ENCODE results near the gene GAGE2A. TPM values are rescaled to one million over a fixed set of nuclear protein-coding genes. Genes with fewer than 3 reads are reported as not detected.

GAGE2A gene
- total RNA-seq, 1 donor from 2014 or later = not detected

Other genes starting within 250 kb of the GAGE2A start
- not detected for gene GAGE12C, start 57.3 kb upstream of the GAGE2A start, total RNA-seq
- gene GAGE12D, start 47.8 kb upstream of the GAGE2A start, total RNA-seq = not detected
- gene GAGE12E, start 38.2 kb upstream of the GAGE2A start, total RNA-seq = not detected
- not detected for gene GAGE12F, start 28.7 kb upstream of the GAGE2A start, total RNA-seq
- not detected for gene GAGE12G, start 19.1 kb upstream of the GAGE2A start, total RNA-seq
- gene GAGE12H, start 9.5 kb upstream of the GAGE2A start, total RNA-seq = not detected
- gene GAGE1, start 9.5 kb downstream of the GAGE2A start, total RNA-seq = not detected
- not detected for gene PAGE1, start 106.5 kb downstream of the GAGE2A start, total RNA-seq
- gene PAGE4, start 239.8 kb downstream of the GAGE2A start, total RNA-seq = not detected

All from left ventricle myocardium superior (tissue), 1 donor.